ENCODE results near the gene AKAP13.

- TF ChIP-seq, protein P1, sequence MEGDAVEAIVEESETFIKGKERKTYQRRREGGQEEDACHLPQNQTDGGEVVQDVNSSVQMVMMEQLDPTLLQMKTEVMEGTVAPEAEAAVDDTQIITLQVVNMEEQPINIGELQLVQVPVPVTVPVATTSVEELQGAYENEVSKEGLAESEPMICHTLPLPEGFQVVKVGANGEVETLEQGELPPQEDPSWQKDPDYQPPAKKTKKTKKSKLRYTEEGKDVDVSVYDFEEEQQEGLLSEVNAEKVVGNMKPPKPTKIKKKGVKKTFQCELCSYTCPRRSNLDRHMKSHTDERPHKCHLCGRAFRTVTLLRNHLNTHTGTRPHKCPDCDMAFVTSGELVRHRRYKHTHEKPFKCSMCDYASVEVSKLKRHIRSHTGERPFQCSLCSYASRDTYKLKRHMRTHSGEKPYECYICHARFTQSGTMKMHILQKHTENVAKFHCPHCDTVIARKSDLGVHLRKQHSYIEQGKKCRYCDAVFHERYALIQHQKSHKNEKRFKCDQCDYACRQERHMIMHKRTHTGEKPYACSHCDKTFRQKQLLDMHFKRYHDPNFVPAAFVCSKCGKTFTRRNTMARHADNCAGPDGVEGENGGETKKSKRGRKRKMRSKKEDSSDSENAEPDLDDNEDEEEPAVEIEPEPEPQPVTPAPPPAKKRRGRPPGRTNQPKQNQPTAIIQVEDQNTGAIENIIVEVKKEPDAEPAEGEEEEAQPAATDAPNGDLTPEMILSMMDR (IDR thresholded peaks at IDR 0.05): no peak
- TF ChIP-seq EZH2 (IDR thresholded peaks at IDR 0.05): no peak
Observed at GRCh38 chr15:85649372-85649771, 269.0 kb downstream of the AKAP13 start.

Measured in neural progenitor cell (in vitro differentiated cells).